Spleen (tissue), 7 donors: Measurements from ENCODE around the gene SCLT1.

Source experiments
- CTCF ChIP-seq, 11 experiments: fragments of 200-600 bp in 7 of 11; fragments of 450-650 bp in 4 of 11; sonication (generic) in 4 of 11; IDR thresholded peaks in 8 of 11; conservative IDR thresholded peaks in 3 of 11; 1 replicate in 7 of 11; 2 replicates in 4 of 11; pipeline versions ENCODE4 v1.4.0 to v1.8.0; 2016 to 2021; ENCODE audit warnings: antibody characterized with exemption in 11 of 11, inconsistent platforms in 4 of 11, mild to moderate bottlenecking in 1 of 11
- POLR2A ChIP-seq, 3 donors: fragments of 450-650 bp; IDR thresholded peaks; one replicate each; pipeline ENCODE4 v1.5.1; 2017; ENCODE audit warnings: antibody characterized with exemption in 3 of 3, mild to moderate bottlenecking in 1 of 3
- POLR2AphosphoS5 ChIP-seq, 3 donors: sonication (generic); formaldehyde crosslinking; IDR thresholded peaks; one replicate each; pipeline ENCODE4 v1.5.1; 2017; ENCODE audit warnings: antibody characterized with exemption in 3 of 3
- donor health status: DM: no; HTN: no; CAD: no; lungs with moderate emphysema.
- donor health status: DM: no; HTN: no; CAD: no.
- donor health status: DM: no; HTN: no; CAD: no.

DNA sequence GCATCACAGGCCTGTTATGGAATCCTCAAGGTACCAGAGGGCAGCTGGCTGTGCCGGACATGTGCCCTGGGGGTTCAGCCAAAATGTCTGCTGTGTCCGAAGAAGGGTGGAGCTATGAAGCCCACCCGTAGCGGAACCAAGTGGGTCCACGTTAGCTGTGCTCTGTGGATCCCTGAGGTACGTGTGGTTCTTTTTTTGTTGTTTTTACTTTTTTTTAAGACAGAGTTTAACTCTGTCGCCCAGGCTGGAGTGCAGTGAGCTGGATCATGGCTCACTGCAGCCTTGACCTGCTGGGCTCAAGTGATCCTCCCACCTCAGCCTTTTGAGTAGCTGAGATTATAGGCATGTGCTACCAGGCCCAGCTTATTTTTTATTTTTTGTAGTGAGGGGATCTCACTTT is 237.7 kb downstream of the SCLT1 start:
- TF ChIP-seq POLR2A (IDR thresholded peaks at IDR 0.05) (no peak), CTCF (IDR thresholded peaks at IDR 0.05 in 8 of 11, conservative IDR thresholded peaks at IDR 0.05 in 3 of 11) (no peak), POLR2AphosphoS5 (IDR thresholded peaks at IDR 0.05) (no peak)
